HG03521 (cell line): ENCODE results near the gene AHSG.
A peak's percentile ranks its signal among the peaks of the same experiment; 100 is the strongest.
"Not testable (repeated sequence)": the region's sequence is repeated elsewhere in the genome, so short reads cannot be mapped to it uniquely, and the experiment has no call there.

ENCODE experiments used
- ATAC-seq: cut with Tn5 transposase; IDR thresholded peaks from one replicate; pipeline ENCODE4 v1.9.1; 2021; ENCODE audit warnings: mild to moderate bottlenecking, moderate library complexity; ENCODE audit not compliant: unreplicated experiment

The AHSG gene, protein sequence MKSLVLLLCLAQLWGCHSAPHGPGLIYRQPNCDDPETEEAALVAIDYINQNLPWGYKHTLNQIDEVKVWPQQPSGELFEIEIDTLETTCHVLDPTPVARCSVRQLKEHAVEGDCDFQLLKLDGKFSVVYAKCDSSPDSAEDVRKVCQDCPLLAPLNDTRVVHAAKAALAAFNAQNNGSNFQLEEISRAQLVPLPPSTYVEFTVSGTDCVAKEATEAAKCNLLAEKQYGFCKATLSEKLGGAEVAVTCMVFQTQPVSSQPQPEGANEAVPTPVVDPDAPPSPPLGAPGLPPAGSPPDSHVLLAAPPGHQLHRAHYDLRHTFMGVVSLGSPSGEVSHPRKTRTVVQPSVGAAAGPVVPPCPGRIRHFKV

DNA sequence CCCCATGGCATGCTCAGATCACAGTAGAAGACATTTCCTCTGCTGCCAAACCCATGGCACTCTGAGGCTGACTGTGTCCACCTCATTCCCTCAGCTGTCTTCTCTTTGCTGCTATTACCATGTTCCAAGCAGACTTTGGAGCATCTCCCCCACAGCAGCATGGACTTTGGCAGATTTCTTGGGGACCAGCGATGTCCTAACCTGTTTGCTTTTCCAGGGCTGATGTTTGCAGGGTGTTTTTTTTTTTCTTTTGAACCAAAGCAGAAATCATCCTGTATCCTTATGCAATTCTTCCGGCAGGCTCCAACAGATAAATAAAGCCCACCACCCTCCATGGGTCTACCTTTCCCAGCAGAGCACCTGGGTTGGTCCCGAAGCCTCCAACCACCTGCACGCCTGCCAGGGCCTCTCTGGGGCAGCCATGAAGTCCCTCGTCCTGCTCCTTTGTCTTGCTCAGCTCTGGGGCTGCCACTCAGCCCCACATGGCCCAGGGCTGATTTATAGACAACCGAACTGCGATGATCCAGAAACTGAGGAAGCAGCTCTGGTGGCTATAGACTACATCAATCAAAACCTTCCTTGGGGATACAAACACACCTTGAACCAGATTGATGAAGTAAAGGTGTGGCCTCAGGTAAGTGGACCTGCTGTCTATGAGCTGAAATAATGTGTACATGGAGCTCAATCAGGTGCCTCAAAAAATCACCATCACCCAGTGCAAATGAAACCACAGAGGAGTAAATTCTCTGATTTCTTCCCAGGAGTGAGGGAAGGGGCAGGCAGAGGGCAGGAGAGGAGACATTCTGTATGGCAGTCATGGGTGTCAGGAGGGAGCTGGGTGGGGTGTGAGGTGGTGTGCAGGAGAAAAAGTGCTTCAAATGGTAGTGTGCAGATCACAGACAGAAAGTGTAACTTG, at the start of gene AHSG:
Gene AHSG (plus strand): TSS at position 340 of the 916 bp plus-strand sequence. CDS start 82 bp downstream, at position 422.
- ATAC-seq, result no peak

DNA sequence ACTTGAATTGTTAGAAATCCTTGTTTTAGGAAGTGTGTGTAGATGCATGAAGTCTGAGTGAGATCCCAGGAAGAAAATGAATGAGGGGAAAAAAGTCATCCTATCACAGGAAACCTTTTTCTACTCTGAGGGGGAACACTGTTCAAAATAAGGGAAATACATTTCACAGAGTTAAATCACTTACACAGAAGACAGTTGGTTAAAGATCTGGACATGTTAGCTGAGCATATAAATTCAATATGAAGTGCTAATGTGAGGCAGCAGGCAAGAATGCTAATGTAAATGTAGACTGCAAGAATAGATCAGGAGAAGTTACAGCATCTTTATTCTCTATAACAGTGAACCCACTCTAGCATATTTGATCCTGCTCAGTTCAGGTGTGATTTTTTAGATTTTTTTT, 48.3 kb upstream of the AHSG start:
- ATAC-seq, result no peak

DNA sequence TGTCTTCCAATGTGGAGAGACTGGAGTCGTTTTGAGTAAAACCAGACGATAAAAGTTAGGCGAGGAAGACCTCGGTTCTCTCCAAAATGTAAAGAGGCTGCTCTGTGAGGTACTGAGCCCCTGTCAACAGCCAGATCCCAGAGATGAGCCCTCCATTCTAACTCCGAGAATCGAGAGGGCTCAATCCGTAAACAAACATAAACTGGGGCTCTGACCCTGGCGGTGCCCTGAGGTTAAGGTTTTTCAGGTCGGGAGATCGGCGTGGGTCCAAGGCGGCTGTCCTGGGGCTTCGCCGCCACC, 46.1 kb upstream of the AHSG start:
- ATAC-seq, result no peak

DNA sequence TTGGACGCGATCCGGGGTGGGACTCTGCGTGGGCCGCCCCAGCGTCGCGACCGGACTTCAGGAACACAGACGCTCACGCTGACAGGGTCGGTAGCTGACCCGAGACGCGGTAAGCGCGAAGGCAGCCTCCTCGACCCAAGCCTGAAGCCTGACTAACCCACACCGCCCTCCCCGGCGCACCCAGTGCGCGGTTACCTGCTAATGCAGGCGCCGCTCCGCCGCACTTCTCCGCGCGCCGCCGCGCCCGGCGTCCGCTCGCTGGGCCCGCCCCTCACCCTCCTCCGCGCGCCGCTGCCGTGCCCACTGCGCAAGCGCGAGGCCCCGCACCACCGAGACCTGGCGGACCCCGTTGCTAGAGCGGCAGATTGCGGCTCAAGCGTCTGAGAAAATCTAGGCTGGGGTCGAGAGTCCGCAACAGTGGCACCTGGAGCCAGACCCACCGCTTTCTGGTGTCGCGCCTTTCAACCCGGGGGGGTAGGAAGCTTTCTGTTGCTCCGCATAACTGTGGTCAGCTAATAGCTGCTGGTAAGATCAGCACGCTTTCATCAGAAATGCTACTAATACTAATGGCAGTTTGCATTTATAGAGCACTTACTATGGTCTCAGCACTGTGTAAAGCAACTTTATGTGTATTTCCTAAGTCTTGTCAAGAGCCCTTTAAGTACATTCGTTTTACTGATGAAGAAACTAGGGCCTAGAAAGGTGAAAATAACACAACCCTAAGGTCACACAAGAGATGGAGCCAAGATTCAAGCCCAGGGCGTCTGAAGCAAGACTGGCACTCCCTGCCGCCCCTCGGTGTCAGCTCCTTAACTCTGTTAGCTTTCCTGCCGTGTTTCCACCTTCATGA, 45.6 kb upstream of the AHSG start, which contains the start of gene TBCCD1:
Gene TBCCD1 (minus strand): TSS at position 268 of the 850 bp plus-strand sequence. CDS start 3,010 bp downstream, outside the sequence.
- peak; percentile 43 for ATAC-seq

DNA sequence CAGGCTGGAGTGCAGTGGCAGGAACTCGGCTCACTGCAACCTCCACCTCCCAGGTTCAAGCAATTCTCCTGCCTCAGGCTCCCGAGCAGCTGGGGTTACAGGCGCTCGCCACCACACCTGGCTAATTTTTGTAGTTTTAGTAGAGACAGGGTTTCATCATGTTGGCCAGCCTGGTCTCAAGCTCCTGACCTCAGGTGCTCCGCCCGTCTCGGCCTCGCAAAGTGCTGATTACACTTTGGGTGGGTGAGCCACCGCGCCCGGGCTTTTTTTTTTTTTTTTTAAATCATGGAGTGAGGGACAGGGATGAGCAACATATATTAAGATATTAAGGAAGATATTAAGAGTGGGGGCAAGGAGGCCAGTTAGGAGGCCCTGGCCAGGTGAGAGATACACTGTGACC, 43.5 kb upstream of the AHSG start:
- ATAC-seq, result not testable (repeated sequence)

DNA sequence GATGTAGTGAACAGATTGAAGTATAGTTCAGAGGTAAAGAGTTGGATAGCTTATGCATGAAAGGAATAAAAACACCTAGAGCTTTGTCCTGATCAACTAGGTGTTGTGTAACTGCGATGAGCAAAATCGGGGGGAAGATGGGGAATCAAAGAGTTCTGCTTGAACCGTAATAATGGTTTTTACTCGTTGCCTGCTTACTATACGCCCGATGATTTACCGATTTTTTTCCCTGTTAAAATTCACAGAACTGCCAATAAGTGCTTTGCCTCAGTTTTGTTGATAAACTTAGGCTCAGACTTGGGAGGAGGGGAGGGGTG, 43.1 kb upstream of the AHSG start:
- no peak for ATAC-seq

DNA sequence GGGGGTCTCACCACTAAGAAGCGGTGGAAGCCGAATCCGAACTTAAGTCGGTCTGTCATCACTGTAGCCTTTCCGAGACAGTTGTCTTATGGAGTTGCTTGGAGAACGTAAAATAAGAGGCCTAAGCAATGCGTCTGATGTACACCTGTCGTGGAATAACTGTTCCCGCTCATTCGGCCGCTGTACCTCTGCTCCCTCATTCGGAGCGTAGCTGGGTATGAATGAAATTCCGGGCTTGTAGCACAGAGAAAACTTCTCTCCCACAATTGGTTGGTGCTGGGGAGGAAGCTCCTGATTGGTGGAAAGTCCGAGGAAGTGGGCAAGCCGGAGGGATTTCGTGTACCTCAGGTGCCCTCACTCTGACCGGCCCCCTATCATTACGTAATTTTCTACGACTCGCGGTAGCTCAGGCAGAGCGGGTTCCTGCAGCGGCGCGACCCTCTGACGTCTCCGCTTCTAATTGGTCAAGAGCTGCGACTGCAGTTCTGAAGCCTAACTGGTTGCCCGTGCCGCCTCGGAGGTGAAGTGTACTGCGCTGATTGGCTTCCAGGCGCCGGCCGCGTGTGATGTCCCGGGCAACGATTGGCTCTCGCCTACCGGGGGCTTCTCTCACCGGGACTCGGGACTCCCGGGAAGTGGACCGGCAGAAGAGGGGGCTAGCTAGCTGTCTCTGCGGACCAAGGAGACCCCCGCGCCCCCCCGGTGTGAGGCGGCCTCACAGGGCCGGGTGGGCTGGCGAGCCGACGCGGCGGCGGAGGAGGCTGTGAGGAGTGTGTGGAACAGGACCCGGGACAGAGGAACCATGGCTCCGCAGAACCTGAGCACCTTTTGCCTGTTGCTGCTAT, 42.5 kb upstream of the AHSG start, which contains the start of gene DNAJB11:
Gene DNAJB11 (plus strand): TSS at position 625 of the 845 bp plus-strand sequence. CDS start 178 bp downstream, at position 803.
- peak; percentile 77 for ATAC-seq

DNA sequence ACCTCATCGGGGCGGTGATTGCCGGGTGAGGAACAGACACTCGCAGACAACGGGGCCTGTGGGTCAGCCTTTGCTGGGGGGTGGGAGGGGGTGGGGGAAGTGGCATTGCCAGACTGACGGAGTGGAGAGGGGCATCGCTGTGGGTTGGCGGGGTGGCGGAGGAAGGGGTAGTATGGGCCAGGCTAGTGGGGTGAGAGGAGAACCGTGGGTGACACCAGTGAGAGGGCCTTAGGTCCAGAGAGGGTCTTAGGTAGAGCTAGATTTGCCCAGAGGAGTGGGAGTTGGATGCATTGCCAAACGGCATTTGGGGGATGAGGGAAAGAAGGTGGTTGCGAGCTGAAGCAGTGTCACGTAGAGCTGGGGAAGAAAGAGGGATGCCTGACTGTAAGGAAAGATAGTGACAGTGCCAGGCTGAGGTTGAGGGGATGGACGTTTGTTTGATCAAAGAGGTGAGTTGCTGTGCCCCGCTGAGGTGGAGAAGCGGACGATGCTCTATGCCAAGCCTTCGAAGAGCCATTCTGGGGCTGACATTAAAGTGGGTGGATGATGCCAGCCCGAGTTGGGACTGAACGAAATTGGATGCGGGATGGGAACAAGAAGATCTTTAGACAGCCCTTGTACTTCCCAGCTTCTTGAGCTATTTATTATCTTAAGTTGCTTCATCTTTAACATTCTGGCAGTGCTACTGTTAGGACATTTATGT, 41.8 kb upstream of the AHSG start:
- no peak for ATAC-seq

DNA sequence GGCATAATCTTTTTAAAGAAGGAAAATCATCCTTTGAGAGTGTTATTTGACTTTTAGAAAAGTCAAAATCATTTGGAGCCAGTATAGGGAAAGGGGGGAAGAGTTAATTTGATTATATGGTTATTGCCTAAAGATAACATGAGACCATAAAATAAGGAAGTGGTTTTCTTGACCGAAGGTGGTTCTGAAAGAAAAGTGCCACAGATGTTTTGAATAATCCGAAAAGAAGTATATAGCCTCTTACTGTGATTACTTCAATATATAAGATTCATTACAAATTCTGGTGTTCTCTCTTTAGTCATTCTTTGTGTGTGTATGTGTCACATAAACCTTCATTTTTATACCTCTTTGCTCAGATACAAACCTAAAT, 41.2 kb upstream of the AHSG start:
- no peak for ATAC-seq

DNA sequence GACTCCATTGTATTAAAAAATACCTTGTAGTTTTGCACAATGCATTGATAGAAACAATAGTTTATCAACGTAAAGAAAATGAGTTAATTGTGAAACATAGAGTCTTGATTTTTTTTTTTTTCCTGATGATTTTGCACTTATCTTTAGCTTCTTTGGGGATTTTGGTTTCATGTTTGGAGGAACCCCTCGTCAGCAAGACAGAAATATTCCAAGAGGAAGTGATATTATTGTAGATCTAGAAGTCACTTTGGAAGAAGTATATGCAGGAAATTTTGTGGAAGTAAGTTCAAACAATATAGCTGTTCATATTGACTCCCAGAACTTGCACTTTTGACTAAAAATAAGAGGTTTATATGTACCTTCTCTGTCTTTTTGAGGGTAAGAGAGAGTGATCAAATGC, 35.3 kb upstream of the AHSG start:
- no peak for ATAC-seq

DNA sequence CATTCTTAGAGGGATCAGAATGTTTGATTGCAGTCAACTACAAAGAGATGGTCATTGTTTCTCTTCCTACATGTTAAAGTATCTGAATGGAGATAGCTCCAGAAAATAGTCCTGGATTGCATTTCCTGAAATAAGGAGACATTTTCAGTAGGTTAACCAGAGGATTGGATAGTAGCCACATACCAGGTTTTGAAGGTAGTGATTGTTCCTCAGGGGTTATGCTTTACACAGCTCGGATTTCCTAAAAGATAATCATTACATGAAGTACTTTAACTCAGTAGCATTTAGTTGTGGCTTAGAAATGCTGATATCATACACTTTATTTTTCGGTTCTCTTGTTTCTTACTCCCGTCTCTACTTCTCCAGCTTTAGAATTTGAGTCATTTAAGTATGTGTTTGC, 32.1 kb upstream of the AHSG start:
- no peak for ATAC-seq

DNA sequence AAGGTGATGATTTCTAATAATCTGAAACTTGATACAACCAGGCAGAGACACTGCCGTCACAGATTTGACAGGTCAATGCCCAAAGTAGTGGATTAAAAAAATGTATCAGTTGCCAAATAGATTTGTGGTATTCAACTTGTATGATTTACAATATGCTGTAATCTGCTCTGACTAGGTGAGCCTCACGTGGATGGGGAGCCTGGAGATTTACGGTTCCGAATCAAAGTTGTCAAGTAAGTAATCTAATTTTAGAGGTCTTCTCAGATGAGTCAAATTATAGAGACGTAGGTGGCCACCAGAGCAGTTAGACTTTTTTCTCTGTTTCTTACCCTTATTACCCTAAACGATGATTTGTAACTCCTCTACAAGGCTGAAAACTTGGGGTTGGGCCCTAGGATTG, 30.3 kb upstream of the AHSG start:
- ATAC-seq, result no peak

DNA sequence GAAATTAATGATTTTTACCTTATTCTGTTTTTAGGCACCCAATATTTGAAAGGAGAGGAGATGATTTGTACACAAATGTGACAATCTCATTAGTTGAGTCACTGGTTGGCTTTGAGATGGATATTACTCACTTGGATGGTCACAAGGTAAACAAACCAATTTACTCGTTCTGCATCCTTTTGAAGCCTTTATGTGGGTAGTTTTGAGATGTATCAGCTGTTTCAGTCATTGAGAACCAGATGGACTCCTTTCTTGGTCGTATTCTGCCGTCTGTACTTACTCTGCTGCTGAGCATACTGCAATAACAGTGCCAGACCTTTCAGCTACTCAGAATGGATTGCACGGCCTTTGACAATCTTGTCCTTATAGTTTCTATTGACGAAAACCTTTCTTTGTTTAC, 29.0 kb upstream of the AHSG start:
- no peak for ATAC-seq

DNA sequence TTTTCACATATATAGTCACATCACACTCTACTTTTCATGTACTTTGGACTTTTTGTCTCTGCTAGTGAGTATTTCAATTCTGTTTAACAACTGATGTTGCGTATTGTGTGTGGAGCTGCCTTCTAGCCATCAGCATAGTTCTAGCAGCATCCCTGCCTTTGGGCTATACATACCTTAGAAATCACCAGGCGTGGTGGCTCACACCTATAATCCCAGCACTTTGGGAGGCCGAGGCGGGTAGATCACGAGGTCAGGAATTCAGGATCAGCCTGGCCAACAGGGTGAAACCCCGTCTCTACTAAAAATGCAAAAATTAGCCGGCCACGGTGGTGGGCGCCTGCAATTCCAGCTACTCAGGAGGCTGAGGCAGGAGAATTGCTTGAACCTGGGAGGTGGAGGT, 26.6 kb upstream of the AHSG start:
- ATAC-seq, result not testable (repeated sequence)

DNA sequence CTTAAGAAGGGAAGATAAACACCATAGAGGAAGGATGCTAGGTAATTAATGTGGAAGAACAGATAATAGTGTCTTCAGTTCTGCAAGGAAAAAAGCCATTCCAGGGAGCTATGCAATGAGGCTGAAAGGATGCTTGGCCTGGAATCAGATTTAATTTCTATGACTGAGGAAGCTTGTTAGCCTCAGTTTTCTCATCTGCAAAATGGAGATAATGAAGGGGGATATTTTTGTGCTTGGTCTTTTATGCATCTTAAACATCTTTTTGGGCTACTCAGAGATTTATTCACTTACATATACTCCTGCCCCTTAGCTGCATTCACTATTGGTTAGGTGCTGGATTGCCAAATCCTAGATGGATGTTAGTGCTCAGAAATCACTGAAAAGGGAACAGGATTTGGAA, 25.7 kb upstream of the AHSG start:
- ATAC-seq, result no peak

DNA sequence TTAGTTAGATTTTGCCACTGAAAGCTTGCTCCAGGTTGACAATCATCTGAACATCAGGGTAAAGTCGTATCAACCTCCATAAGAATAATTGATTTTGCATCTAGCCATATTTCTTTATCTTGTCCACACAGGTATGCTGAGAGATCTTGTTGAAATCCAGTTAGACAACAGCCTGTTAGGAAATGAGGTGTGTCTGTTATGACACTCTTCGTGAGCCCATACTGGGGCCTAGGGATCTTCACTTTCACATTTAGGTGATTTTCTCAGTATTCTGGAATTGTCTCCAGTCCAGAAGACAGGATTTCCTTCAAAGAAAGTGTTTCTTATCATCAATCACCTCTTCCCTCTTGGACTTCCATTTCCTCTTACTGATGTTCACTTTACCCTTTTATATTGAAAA, 24.2 kb upstream of the AHSG start:
- no peak for ATAC-seq

DNA sequence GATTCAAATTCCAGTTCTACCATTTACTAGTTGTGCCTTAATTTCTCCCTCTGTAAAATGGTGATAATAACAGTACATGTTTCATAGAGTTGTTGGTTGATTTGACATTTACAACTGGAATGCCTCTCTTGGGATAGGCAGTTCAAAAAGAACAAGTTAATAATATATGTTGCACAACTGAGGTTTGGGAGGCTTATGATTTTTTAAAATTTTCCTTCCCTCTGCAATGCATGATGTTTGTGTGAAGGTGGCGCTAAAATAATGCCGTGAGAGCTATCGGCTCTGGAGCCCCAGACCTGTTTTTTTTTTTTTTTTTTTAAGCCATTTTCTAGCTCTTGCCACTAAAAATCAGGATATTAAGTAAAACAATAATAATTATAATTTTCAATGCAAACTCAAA, 23.7 kb upstream of the AHSG start:
- no peak for ATAC-seq

DNA sequence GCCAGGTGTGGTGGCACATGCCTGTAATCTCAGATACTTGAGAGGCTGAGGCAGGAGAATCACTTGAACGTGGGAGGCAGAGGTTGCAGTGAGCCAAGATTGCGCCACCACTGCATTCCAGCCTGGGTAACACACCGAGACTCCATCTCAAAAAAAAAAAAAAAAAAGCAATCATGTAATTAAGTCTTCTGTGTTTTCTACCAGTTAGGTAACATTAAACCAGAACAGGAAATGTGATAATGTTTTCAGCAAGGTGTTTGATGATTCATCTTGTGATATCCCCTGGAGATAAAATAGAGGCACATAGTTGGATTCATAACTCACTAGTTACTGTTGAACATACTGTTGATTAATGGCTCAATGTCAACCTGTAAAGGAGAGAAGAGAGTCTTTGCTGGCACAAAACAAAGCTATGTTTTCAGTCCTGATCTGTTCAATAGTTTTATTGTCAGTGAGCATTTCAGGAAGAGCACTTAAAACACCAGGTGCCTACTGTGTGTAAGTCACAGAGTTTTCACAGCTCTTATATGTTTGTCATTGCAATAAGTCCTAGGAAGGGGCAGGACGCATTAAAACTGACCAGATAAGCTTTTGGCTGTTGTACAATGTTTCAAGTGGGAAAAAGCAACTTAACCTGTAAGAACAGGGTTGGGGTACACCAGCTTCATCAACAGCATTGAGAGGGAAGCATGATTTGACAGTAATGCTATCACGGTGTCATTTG, 22.8 kb upstream of the AHSG start:
- no peak for ATAC-seq
